Panc1 (cell line): ENCODE results near the gene LETM1. TPM values are rescaled to one million over a fixed set of nuclear protein-coding genes. Genes with fewer than 3 reads are reported as not detected.

ENCODE experiments used
- ATAC-seq: fragments of 200-7000 bp; cut with Tn5 transposase; 2 replicates; pipeline ENCODE4 v1.9.1; 2020; ENCODE audit warnings: mild to moderate bottlenecking, moderate library complexity
- BruUV-seq: library from RNA; stranded (reverse); fragments of 400-500 nt; replicated peaks from 2 replicates; lab custom pipeline; 2021; lab: Mats Ljungman, UMichigan
- CTCF ChIA-PET: fragments of 300-600 bp; sonication (Branson Sonifier 250); formaldehyde crosslinking; loops from one replicate; lab custom pipeline; 2022; ENCODE audit warnings: antibody characterized with exemption; lab: Charles Lee
- POLR2A ChIA-PET: fragments of 300-600 bp; sonication (Branson Sonifier 250); formaldehyde crosslinking; loops from one replicate; lab custom pipeline; 2022; ENCODE audit warnings: antibody characterized with exemption; lab: Charles Lee
- DNase-seq: peaks from one replicate; pipeline ENCODE4 v3.0.0-alpha.2; 2010; ENCODE audit warnings: low read depth, low spot score
- H3K27ac ChIP-seq: 2 replicates; pipeline ENCODE4 v1.5.1; 2011; ENCODE audit warnings: mild to moderate bottlenecking, low read length, inconsistent platforms
- H3K27me3 ChIP-seq: fragments of 200-500 bp; sonication (Bioruptor generic); 2 replicates; pipeline ENCODE4 v1.6.0; 2014; ENCODE audit warnings: low read length, inconsistent platforms; ENCODE audit not compliant: control insufficient read depth, insufficient read depth
- H3K36me3 ChIP-seq: fragments of 200-500 bp; sonication (Bioruptor generic); 2 replicates; pipeline ENCODE4 v1.5.1; 2014; ENCODE audit warnings: inconsistent platforms, mild to moderate bottlenecking, low read length, moderate library complexity; ENCODE audit not compliant: control insufficient read depth, insufficient read depth
- H3K4me1 ChIP-seq: 2 replicates; pipeline ENCODE4 v1.5.1; 2011; ENCODE audit warnings: inconsistent platforms, mild to moderate bottlenecking, low read length, moderate library complexity; ENCODE audit not compliant: control insufficient read depth, insufficient read depth
- H3K4me3 ChIP-seq, 2 experiments: 2 replicates each; pipeline ENCODE4 v1.5.1; 2011 to 2012; ENCODE audit warnings: low read depth in 2 of 2, low read length in 2 of 2, mild to moderate bottlenecking in 2 of 2, inconsistent platforms in 1 of 2, moderate library complexity in 1 of 2
- H3K9me3 ChIP-seq: fragments of 200-500 bp; sonication (Bioruptor generic); 2 replicates; pipeline ENCODE4 v1.5.1; 2014; ENCODE audit warnings: low read depth, mild to moderate bottlenecking, inconsistent platforms, low read length, moderate library complexity; ENCODE audit not compliant: control insufficient read depth, insufficient read depth
- CTCF ChIP-seq: fragments of 450-650 bp; IDR thresholded peaks from 2 replicates; pipeline ENCODE4 v1.5.1; 2017; ENCODE audit warnings: mild to moderate bottlenecking
- POLR2AphosphoS5 ChIP-seq: IDR thresholded peaks from 2 replicates; pipeline ENCODE4 v1.6.1; 2012; ENCODE audit warnings: mild to moderate bottlenecking, low read depth, low read length, moderate library complexity
- REST ChIP-seq, 2 experiments: IDR thresholded peaks; 2 replicates each; pipeline ENCODE4 v1.6.1; 2011 to 2012; ENCODE audit warnings: low read depth in 2 of 2, control low read depth in 1 of 2, low read length in 1 of 2, mild to moderate bottlenecking in 1 of 2, moderate library complexity in 1 of 2; ENCODE audit not compliant: insufficient read depth in 1 of 2
- SIN3A ChIP-seq: IDR thresholded peaks from 2 replicates; pipeline ENCODE4 v1.6.1; 2012; ENCODE audit warnings: low read depth, mild to moderate bottlenecking, low read length, moderate library complexity, borderline replicate concordance; ENCODE audit not compliant: insufficient read depth
- TCF7L2 ChIP-seq: IDR thresholded peaks from 2 replicates; pipeline ENCODE4 v1.6.1; 2011; ENCODE audit warnings: mild to moderate bottlenecking, low read depth, low read length, inconsistent platforms
- in situ Hi-C: cut with HindIII; loops from 2 replicates; pipeline ENCODE4 v1.10.0; 2016; ENCODE audit warnings: low sequenced_read_pairs, low pct_unique_long_range_greater_than_20kb
- intact Hi-C: fragments of 100-400 bp; cut with micrococcal nuclease; formaldehyde crosslinking; loops from one replicate; pipeline ENCODE4 v1.10.0; 2022; ENCODE audit not compliant: unreplicated experiment
- total RNA-seq: library from RNA; stranded (reverse); gene quantifications from one replicate; pipeline ENCODE4 v1.2.1, GENCODE V29; 2021; ENCODE audit not compliant: unreplicated experiment

LETM1 gene
- total RNA-seq, 1 experiment from 2014 or later: 67.6 TPM

- POLR2A ChIA-PET: no interaction called here
Measured at GRCh38 chr4:1900087-1900433, 44.1 kb upstream of the LETM1 start.

More at GRCh38 chr4:1900087-1900433, 44.1 kb upstream of the LETM1 start:
- Histone ChIP-seq H3K4me1 (peaks cover 10% of the 10 kb centered on the region; the same call in 1 of the 2 replicates), H3K4me3 (no peak overlapping the region), H3K27me3 (no peaks in the 10 kb centered on the region), H3K9me3 (no peaks in the 10 kb centered on the region), H3K27ac (no peak overlapping the region), H3K36me3 (peaks cover 4% of the 10 kb centered on the region; the same call in 1 of the 2 replicates)
- no peak for TF ChIP-seq SIN3A
- TF ChIP-seq POLR2AphosphoS5: no peak
- no peak for TF ChIP-seq TCF7L2
- no peak for TF ChIP-seq REST (IDR thresholded peaks at IDR 0.05; ENCODE audit: insufficient read depth in 1 of 2, low read depth in 2 of 2, low read length in 1 of 2)
- no peak for TF ChIP-seq CTCF
- no peak for DNase-seq
- CTCF ChIA-PET: interaction anchor here (0.6 kb wide), 1 partner anchor 32 kb away, joined by 7 read pairs; no protein-coding TSS in a partner anchor
- no TSS peak for BruUV-seq
- in situ Hi-C loops: no loop called here
- ATAC-seq: no peak
- intact Hi-C loops: no loop called here
